Fibroblast of lung (primary cell): ENCODE measurements around the gene EPB41L5. TPM values are rescaled to one million over a fixed set of nuclear protein-coding genes. Genes with fewer than 3 reads are reported as not detected.

Experiments used
- DNase-seq, 2 donors: peaks; one replicate each; pipeline versions ENCODE4 v3.0.0 to v3.0.0-alpha.2; 2010; ENCODE audit warnings: low read depth in 2 of 2
- H2AFZ ChIP-seq: 2 replicates; pipeline ENCODE4 v1.5.1; 2012; ENCODE audit warnings: low read length, control low read depth, inconsistent platforms
- H3K27ac ChIP-seq: 2 replicates; pipeline ENCODE4 v1.5.1; 2011; ENCODE audit warnings: low read length, control low read depth; ENCODE audit not compliant: insufficient read depth
- H3K27me3 ChIP-seq: 2 replicates; pipeline ENCODE4 v1.5.1; 2011; ENCODE audit warnings: mild to moderate bottlenecking, low read length; ENCODE audit not compliant: control insufficient read depth, insufficient read depth
- H3K36me3 ChIP-seq: 2 replicates; pipeline ENCODE4 v1.5.1; 2011; ENCODE audit warnings: low read length; ENCODE audit not compliant: control insufficient read depth, insufficient read depth
- H3K4me1 ChIP-seq: 2 replicates; pipeline ENCODE4 v1.5.1; 2011; ENCODE audit warnings: low read length; ENCODE audit not compliant: control insufficient read depth, insufficient read depth; ENCODE audit errors: extremely low read depth
- H3K4me2 ChIP-seq: 2 replicates; pipeline ENCODE4 v1.5.1; 2011; ENCODE audit warnings: low read length, control low read depth; ENCODE audit not compliant: insufficient read depth; ENCODE audit errors: extremely low read depth
- H3K4me3 ChIP-seq, 4 experiments: fragments of 200-600 bp in 1 of 4; sonication (generic) in 1 of 4; replicated peaks in 1 of 4; 2 replicates each; pipeline ENCODE4 v1.5.1; 2011 to 2016; ENCODE audit warnings: low read length in 4 of 4, low read depth in 3 of 4, mild to moderate bottlenecking in 3 of 4, control low read depth in 2 of 4, inconsistent platforms in 1 of 4, mixed read lengths in 1 of 4; ENCODE audit not compliant: insufficient read depth in 1 of 4; ENCODE audit errors: control extremely low read depth in 1 of 4
- H3K79me2 ChIP-seq: 2 replicates; pipeline ENCODE4 v1.5.1; 2012; ENCODE audit warnings: mild to moderate bottlenecking, low read length, inconsistent platforms; ENCODE audit not compliant: control insufficient read depth, insufficient read depth
- H3K9ac ChIP-seq: 2 replicates; pipeline ENCODE4 v1.5.1; 2011; ENCODE audit warnings: mild to moderate bottlenecking, low read length, control low read depth; ENCODE audit not compliant: insufficient read depth
- H3K9me3 ChIP-seq: 2 replicates; pipeline ENCODE4 v1.5.1; 2012; ENCODE audit warnings: low read depth, low read length; ENCODE audit not compliant: control insufficient read depth, insufficient read depth
- H4K20me1 ChIP-seq: 2 replicates; pipeline ENCODE4 v1.5.1; 2011; ENCODE audit warnings: low read length; ENCODE audit not compliant: control insufficient read depth, insufficient read depth; ENCODE audit errors: extremely low read depth
- EZH2 ChIP-seq: IDR thresholded peaks from 2 replicates; pipeline ENCODE4 v1.5.1; 2012; ENCODE audit warnings: low read length, control low read depth, mild to moderate bottlenecking; ENCODE audit errors: missing control alignments
- polyA plus RNA-seq, 2 donors: library from polyadenylated mRNA; depleted of rRNA in 1 of 2; stranded (reverse) in 1 of 2; unstranded in 1 of 2; fragments of >200 nt; gene quantifications; 2 replicates each; pipeline ENCODE4 v1.2.1, GENCODE V29; 2011 to 2012; ENCODE audit warnings: missing spikeins in 1 of 2
- total RNA-seq: library from RNA; depleted of rRNA; stranded (reverse); fragments of >200 nt; gene quantifications from 2 replicates; pipeline ENCODE4 v1.2.1, GENCODE V29; 2014
- TF ChIP-seq, protein P1 (sequence below), 2 donors: IDR thresholded peaks in 1 of 2; conservative IDR thresholded peaks in 1 of 2; 1 replicate in 1 of 2; 2 replicates in 1 of 2; pipeline ENCODE4 v1.5.1; 2011 to 2012; ENCODE audit warnings: low read length in 2 of 2, control low read depth in 1 of 2, inconsistent platforms in 1 of 2, low read depth in 1 of 2, mild to moderate bottlenecking in 1 of 2

The EPB41L5 gene
- total and polyA plus RNA-seq, 2 donors (not counting 1 experiment from before 2014, with no cell fraction given): 10.6 to 16.2 TPM

DNA sequence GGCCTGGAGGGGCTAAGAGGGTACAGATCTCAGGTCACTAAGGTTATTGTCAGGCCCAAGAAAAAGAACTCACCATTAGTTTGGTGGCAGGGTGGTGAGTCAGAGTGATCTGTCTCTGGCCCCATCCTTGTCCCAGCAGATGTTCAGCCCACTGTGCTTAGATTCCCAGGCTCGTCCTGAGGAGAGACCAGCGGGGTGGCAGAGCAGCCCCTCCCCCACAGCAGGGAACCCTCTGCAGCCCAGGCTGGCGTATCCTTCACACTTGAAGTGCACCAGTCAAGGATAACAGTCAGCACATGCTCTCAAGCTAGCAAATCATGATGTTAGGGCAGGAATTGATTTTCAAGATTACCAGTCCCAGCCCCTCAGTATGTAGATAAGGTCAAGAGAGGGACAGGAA is 167.2 kb downstream of the EPB41L5 start:
- Histone ChIP-seq H3K4me2 (no peak overlapping the region), H3K27ac (no peak overlapping the region), H3K4me3 (no peak overlapping the region), H3K27me3 (no peaks in the 10 kb centered on the region), H3K79me2 (no peaks in the 10 kb centered on the region), H3K36me3 (no peaks in the 10 kb centered on the region), H4K20me1 (no peaks in the 10 kb centered on the region), H2AFZ (no peak overlapping the region), H3K9ac (no peak overlapping the region), H3K4me1 (no peaks in the 10 kb centered on the region), H3K9me3 (no peaks in the 10 kb centered on the region)
- DNase-seq: no peak
- TF ChIP-seq, protein P1, sequence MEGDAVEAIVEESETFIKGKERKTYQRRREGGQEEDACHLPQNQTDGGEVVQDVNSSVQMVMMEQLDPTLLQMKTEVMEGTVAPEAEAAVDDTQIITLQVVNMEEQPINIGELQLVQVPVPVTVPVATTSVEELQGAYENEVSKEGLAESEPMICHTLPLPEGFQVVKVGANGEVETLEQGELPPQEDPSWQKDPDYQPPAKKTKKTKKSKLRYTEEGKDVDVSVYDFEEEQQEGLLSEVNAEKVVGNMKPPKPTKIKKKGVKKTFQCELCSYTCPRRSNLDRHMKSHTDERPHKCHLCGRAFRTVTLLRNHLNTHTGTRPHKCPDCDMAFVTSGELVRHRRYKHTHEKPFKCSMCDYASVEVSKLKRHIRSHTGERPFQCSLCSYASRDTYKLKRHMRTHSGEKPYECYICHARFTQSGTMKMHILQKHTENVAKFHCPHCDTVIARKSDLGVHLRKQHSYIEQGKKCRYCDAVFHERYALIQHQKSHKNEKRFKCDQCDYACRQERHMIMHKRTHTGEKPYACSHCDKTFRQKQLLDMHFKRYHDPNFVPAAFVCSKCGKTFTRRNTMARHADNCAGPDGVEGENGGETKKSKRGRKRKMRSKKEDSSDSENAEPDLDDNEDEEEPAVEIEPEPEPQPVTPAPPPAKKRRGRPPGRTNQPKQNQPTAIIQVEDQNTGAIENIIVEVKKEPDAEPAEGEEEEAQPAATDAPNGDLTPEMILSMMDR (conservative IDR thresholded peaks at IDR 0.05 in 1 of 2, IDR thresholded peaks at IDR 0.05 in 1 of 2; ENCODE audit: low read depth in 1 of 2, low read length in 2 of 2): no peak
- no peak for TF ChIP-seq EZH2

DNA sequence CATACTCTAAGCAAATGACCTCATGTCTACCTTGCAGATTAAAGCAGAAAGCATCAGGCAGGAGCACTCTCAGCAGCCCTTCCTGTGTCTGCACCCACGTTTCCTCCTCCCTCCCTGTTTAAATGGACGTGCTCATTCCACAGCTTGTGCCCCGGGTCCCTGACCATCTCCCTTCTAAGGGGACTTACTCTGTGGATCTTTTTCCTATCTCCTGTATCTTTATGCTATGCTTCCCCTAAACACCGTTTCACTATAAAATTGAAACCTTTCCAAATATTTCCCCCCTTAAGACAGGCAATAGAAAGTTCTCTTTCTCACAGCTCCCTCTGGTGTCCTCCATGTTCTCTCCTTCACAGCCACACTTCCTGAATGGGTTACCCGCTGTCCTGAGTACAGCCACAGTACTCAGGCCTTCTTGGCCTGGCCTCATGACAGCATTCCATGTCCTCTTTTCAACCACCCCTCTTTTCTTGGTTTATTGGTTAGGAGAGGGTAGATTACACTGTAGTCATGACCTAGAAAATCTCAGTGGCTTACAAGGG is 169.2 kb downstream of the EPB41L5 start:
- no peak for DNase-seq
- TF ChIP-seq, protein P1 (conservative IDR thresholded peaks at IDR 0.05 in 1 of 2, IDR thresholded peaks at IDR 0.05 in 1 of 2; ENCODE audit: low read depth in 1 of 2, low read length in 2 of 2): no peak
- Histone ChIP-seq H3K36me3 (no peaks in the 10 kb centered on the region), H3K27ac (no peak overlapping the region), H3K4me2 (no peak overlapping the region), H2AFZ (no peak overlapping the region), H3K9ac (no peak overlapping the region), H3K4me3 (no peak overlapping the region), H3K27me3 (no peaks in the 10 kb centered on the region), H3K9me3 (no peaks in the 10 kb centered on the region), H3K79me2 (no peaks in the 10 kb centered on the region), H4K20me1 (no peaks in the 10 kb centered on the region), H3K4me1 (no peaks in the 10 kb centered on the region)

DNA sequence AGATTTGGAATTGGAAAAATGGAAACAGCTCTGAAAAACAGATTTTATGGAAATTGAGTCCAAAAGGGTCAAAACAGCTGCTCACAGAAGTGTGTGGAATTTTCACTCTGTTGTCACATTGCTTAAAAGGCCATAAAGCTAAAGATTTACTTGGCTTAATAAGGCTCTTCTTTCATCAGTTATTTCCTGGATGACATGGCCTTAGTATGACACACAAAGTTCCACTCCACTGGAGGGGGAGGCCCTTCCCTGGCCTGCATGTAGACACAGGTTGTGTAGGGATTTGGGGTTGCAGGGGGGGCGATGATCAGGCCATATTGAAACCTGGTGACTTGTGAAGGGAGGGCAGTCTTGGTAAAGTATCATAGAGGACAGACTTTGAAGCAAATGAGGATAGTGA is 176.3 kb downstream of the EPB41L5 start:
- H3K4me1 ChIP-seq: no peaks in the 10 kb centered on the region
- no peaks in the 10 kb centered on the region for H3K79me2 ChIP-seq
- H3K36me3 ChIP-seq: no peaks in the 10 kb centered on the region
- TF ChIP-seq, protein P1 (conservative IDR thresholded peaks at IDR 0.05 in 1 of 2, IDR thresholded peaks at IDR 0.05 in 1 of 2; ENCODE audit: low read depth in 1 of 2, low read length in 2 of 2): no peak
- no peak for TF ChIP-seq EZH2
- no peaks in the 10 kb centered on the region for H3K9me3 ChIP-seq
- no peaks in the 10 kb centered on the region for H4K20me1 ChIP-seq
- no peak overlapping the region for H3K27ac ChIP-seq
- H3K27me3 ChIP-seq: no peaks in the 10 kb centered on the region
- no peak overlapping the region for H3K9ac ChIP-seq
- H3K4me3 ChIP-seq: no peak overlapping the region
- no peak overlapping the region for H2AFZ ChIP-seq
- H3K4me2 ChIP-seq: no peak overlapping the region
- no peak for DNase-seq
